HG03469 (cell line): ENCODE results near the gene SEC22A.

Experiments used
- ATAC-seq: cut with Tn5 transposase; IDR thresholded peaks from one replicate; pipeline ENCODE4 v1.9.1; 2021; ENCODE audit warnings: mild to moderate bottlenecking, moderate library complexity, moderate number of reproducible peaks; ENCODE audit not compliant: unreplicated experiment

SEC22A gene

GRCh38 chr3:123301331-123302184, 99.8 kb downstream of the SEC22A start:
- no peak for ATAC-seq

- ATAC-seq, result no peak
Observed at GRCh38 chr3:123302961-123303360, 101.2 kb downstream of the SEC22A start.

- ATAC-seq, result no peak
Observed at GRCh38 chr3:123303976-123304560, 102.3 kb downstream of the SEC22A start.

GRCh38 chr3:123305192-123305591, 103.4 kb downstream of the SEC22A start:
- ATAC-seq, result no peak

- ATAC-seq, result no peak
Observed at GRCh38 chr3:123307064-123307463, 105.3 kb downstream of the SEC22A start.

- ATAC-seq, result no peak
Observed at GRCh38 chr3:123310186-123310585, 108.4 kb downstream of the SEC22A start.

GRCh38 chr3:123310741-123311140, 109.0 kb downstream of the SEC22A start:
- no peak for ATAC-seq

- ATAC-seq, result no peak
Observed at GRCh38 chr3:123311201-123311600, 109.5 kb downstream of the SEC22A start.

- no peak for ATAC-seq
Observed at GRCh38 chr3:123312331-123313265, 110.9 kb downstream of the SEC22A start.

GRCh38 chr3:123313889-123314288, 112.1 kb downstream of the SEC22A start:
- ATAC-seq, result no peak

- no peak for ATAC-seq
Observed at GRCh38 chr3:123314359-123315270, 112.9 kb downstream of the SEC22A start.

GRCh38 chr3:123315271-123315595, 113.5 kb downstream of the SEC22A start:
- no peak for ATAC-seq

GRCh38 chr3:123317716-123318115, 116.0 kb downstream of the SEC22A start:
- ATAC-seq, result no peak

GRCh38 chr3:123318374-123318773, 116.6 kb downstream of the SEC22A start:
- ATAC-seq, result no peak

GRCh38 chr3:123319760-123320159, 118.0 kb downstream of the SEC22A start:
- no peak for ATAC-seq

- no peak for ATAC-seq
Observed at GRCh38 chr3:123320221-123320620, 118.5 kb downstream of the SEC22A start.

GRCh38 chr3:123321806-123322205, 120.1 kb downstream of the SEC22A start:
- no peak for ATAC-seq

GRCh38 chr3:123322866-123323265, 121.1 kb downstream of the SEC22A start:
- no peak for ATAC-seq
